SK-N-SH treated with all-trans-retinoic acid at 6 μM for 48 hours (cell line): ENCODE results near the gene ART5.

Experiments used
- ATAC-seq: fragments of 200-7000 bp; cut with Tn5 transposase; 3 replicates; pipeline ENCODE4 v1.9.1; 2020; ENCODE audit warnings: mild to moderate bottlenecking, moderate library complexity
- ARNTL ChIP-seq: fragments of 450-650 bp; formaldehyde crosslinking; IDR thresholded peaks from 2 replicates; pipeline ENCODE4 v1.5.0; 2020; ENCODE audit warnings: low read depth, mild to moderate bottlenecking, moderate library complexity, borderline replicate concordance
- BACH2 ChIP-seq: fragments of 250-450 bp; sonication (Bioruptor Pico); IDR thresholded peaks from 2 replicates; pipeline ENCODE4 v1.9.0; 2021; ENCODE audit warnings: mild to moderate bottlenecking, borderline replicate concordance
- CSDC2 ChIP-seq: fragments of 250-450 bp; sonication (Bioruptor Pico); IDR thresholded peaks from 2 replicates; pipeline ENCODE4 v1.5.0; 2020; ENCODE audit warnings: mild to moderate bottlenecking, moderate library complexity
- ESRRG ChIP-seq: fragments of 250-450 bp; sonication (Bioruptor Pico); IDR thresholded peaks from 2 replicates; pipeline ENCODE4 v1.6.1; 2021; ENCODE audit warnings: mild to moderate bottlenecking
- GLIS3 ChIP-seq: fragments of 250-450 bp; sonication (Bioruptor Pico); IDR thresholded peaks from 2 replicates; pipeline ENCODE4 v1.5.0; 2020; ENCODE audit warnings: mild to moderate bottlenecking, moderate library complexity
- ISL1 ChIP-seq: fragments of 250-450 bp; sonication (Bioruptor Pico); IDR thresholded peaks from 2 replicates; pipeline ENCODE4 v2.1.2; 2022; ENCODE audit warnings: mild to moderate bottlenecking, moderate library complexity
- OSR1 ChIP-seq: fragments of 250-450 bp; sonication (Bioruptor Pico); IDR thresholded peaks from 2 replicates; pipeline ENCODE4 v1.8.0; 2022; ENCODE audit warnings: moderate library complexity, mild to moderate bottlenecking, inconsistent platforms
- POU6F1 ChIP-seq: fragments of 250-450 bp; sonication (Bioruptor Pico); IDR thresholded peaks from 2 replicates; pipeline ENCODE4 v1.8.0; 2021; ENCODE audit warnings: low read depth, mild to moderate bottlenecking, moderate library complexity, borderline replicate concordance
- PPARA ChIP-seq: fragments of 250-450 bp; sonication (Bioruptor Pico); IDR thresholded peaks from 2 replicates; pipeline ENCODE4 v1.5.0; 2020; ENCODE audit warnings: mild to moderate bottlenecking, borderline replicate concordance
- RARB ChIP-seq: fragments of 250-450 bp; sonication (Bioruptor Pico); IDR thresholded peaks from 2 replicates; pipeline ENCODE4 v1.8.0; 2021; ENCODE audit warnings: mild to moderate bottlenecking, moderate library complexity
- SNAI2 ChIP-seq: fragments of 250-450 bp; sonication (Bioruptor Pico); IDR thresholded peaks from 2 replicates; pipeline ENCODE4 v1.5.0; 2020; ENCODE audit warnings: mild to moderate bottlenecking, moderate library complexity
- TCF4 ChIP-seq: fragments of 250-450 bp; sonication (Bioruptor Pico); IDR thresholded peaks from 2 replicates; pipeline ENCODE4 v1.8.0; 2021; ENCODE audit warnings: mild to moderate bottlenecking, moderate library complexity, borderline replicate concordance
- TOX ChIP-seq: fragments of 250-450 bp; sonication (Bioruptor Pico); IDR thresholded peaks from 2 replicates; pipeline ENCODE4 v1.8.0; 2021; ENCODE audit warnings: mild to moderate bottlenecking, moderate library complexity, borderline replicate concordance
- ZC3H10 ChIP-seq: fragments of 250-450 bp; sonication (Bioruptor Pico); IDR thresholded peaks from 2 replicates; pipeline ENCODE4 v1.5.1; 2021; ENCODE audit warnings: mild to moderate bottlenecking, moderate library complexity
- ZFP3 ChIP-seq: fragments of 250-450 bp; sonication (Bioruptor Pico); IDR thresholded peaks from 2 replicates; pipeline ENCODE4 v1.5.0; 2020; ENCODE audit warnings: mild to moderate bottlenecking, moderate library complexity
- ZFP30 ChIP-seq: fragments of 450-650 bp; formaldehyde crosslinking; IDR thresholded peaks from 2 replicates; pipeline ENCODE4 v1.5.0; 2022; ENCODE audit warnings: mild to moderate bottlenecking, moderate library complexity
- ZNF565 ChIP-seq: fragments of 450-650 bp; formaldehyde crosslinking; conservative IDR thresholded peaks from 2 replicates; pipeline ENCODE4 v1.5.0; 2020; ENCODE audit warnings: low read depth, mild to moderate bottlenecking, moderate library complexity
- ZNF70 ChIP-seq: fragments of 450-650 bp; formaldehyde crosslinking; IDR thresholded peaks from 2 replicates; pipeline ENCODE4 v1.5.0; 2020; ENCODE audit warnings: mild to moderate bottlenecking, moderate library complexity
- ZNF8 ChIP-seq: fragments of 450-650 bp; formaldehyde crosslinking; IDR thresholded peaks from 2 replicates; pipeline ENCODE4 v1.5.0; 2020; ENCODE audit warnings: mild to moderate bottlenecking, moderate library complexity
- TF ChIP-seq, protein P1 (sequence below): fragments of 250-450 bp; sonication (Bioruptor Pico); IDR thresholded peaks from 2 replicates; pipeline ENCODE4 v1.5.1; 2020; ENCODE audit warnings: low read depth, mild to moderate bottlenecking, moderate library complexity
- TF ChIP-seq, protein P2 (sequence below): fragments of 250-450 bp; sonication (Bioruptor Pico); IDR thresholded peaks from 2 replicates; pipeline ENCODE4 v1.8.0; 2020; ENCODE audit warnings: mild to moderate bottlenecking, moderate library complexity, borderline replicate concordance
- TF ChIP-seq, protein P3 (sequence below): fragments of 250-450 bp; sonication (Bioruptor Pico); IDR thresholded peaks from 2 replicates; pipeline ENCODE4 v1.5.0; 2020; ENCODE audit warnings: mild to moderate bottlenecking, moderate library complexity

ART5 gene, protein sequence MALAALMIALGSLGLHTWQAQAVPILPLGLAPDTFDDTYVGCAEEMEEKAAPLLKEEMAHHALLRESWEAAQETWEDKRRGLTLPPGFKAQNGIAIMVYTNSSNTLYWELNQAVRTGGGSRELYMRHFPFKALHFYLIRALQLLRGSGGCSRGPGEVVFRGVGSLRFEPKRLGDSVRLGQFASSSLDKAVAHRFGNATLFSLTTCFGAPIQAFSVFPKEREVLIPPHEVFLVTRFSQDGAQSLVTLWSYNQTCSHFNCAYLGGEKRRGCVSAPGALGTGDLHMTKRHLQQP

DNA sequence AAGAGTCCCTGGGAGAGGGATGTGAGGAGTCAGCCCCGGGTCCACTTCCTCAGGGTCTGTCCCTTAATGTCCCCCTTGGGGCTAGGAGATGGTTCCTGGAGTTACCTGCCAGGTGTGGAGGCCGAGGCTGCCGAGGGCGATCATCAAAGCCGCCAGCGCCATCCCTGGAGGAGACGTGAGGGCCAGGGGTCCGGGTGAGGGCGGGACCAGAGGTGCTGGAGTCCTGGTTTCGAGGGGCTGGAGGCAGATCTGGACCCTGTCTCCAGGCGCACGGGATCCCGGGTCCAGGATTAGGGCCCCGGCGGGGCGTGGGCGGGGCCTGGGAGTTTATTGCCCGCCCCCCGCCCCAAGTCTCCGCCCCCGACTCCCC, at the start of gene ART5:
Gene ART5 (minus strand): TSS at position 292 of the 370 bp plus-strand sequence. CDS start 130 bp downstream, at position 162.
- no peak for ATAC-seq
- TF ChIP-seq GLIS3 (no peak), TCF4 (CRISPR knock-in tag) (no peak), ZFP30 (no peak), ESRRG (CRISPR knock-in tag) (no peak), BACH2 (CRISPR knock-in tag) (no peak), RARB (CRISPR knock-in tag) (no peak), ISL1 (no peak), CSDC2 (CRISPR knock-in tag) (no peak), ZC3H10 (CRISPR knock-in tag) (no peak), ZNF8 (CRISPR knock-in tag) (no peak), POU6F1 (CRISPR knock-in tag) (no peak), ZNF565 (CRISPR knock-in tag) (no peak), ZNF70 (no peak)
- TF ChIP-seq, protein P1, sequence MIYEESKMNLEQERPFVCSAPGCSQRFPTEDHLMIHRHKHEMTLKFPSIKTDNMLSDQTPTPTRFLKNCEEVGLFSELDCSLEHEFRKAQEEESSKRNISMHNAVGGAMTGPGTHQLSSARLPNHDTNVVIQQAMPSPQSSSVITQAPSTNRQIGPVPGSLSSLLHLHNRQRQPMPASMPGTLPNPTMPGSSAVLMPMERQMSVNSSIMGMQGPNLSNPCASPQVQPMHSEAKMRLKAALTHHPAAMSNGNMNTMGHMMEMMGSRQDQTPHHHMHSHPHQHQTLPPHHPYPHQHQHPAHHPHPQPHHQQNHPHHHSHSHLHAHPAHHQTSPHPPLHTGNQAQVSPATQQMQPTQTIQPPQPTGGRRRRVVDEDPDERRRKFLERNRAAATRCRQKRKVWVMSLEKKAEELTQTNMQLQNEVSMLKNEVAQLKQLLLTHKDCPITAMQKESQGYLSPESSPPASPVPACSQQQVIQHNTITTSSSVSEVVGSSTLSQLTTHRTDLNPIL = no peak

GRCh38 chr11:3686751-3687150, 45.0 kb upstream of the ART5 start:
- no peak for TF ChIP-seq SNAI2 (CRISPR knock-in tag)
- TF ChIP-seq, protein P1 = no peak
- TF ChIP-seq ZNF70 = no peak
- no peak for TF ChIP-seq POU6F1 (CRISPR knock-in tag)
- TF ChIP-seq PPARA (CRISPR knock-in tag) = no peak
- TF ChIP-seq OSR1 (CRISPR knock-in tag) = no peak
- no peak for TF ChIP-seq TCF4 (CRISPR knock-in tag)
- no peak for TF ChIP-seq ARNTL (CRISPR knock-in tag)
- TF ChIP-seq ISL1 = no peak
- TF ChIP-seq ESRRG (CRISPR knock-in tag) = no peak
- no peak for TF ChIP-seq TOX (CRISPR knock-in tag)
- TF ChIP-seq, protein P2, sequence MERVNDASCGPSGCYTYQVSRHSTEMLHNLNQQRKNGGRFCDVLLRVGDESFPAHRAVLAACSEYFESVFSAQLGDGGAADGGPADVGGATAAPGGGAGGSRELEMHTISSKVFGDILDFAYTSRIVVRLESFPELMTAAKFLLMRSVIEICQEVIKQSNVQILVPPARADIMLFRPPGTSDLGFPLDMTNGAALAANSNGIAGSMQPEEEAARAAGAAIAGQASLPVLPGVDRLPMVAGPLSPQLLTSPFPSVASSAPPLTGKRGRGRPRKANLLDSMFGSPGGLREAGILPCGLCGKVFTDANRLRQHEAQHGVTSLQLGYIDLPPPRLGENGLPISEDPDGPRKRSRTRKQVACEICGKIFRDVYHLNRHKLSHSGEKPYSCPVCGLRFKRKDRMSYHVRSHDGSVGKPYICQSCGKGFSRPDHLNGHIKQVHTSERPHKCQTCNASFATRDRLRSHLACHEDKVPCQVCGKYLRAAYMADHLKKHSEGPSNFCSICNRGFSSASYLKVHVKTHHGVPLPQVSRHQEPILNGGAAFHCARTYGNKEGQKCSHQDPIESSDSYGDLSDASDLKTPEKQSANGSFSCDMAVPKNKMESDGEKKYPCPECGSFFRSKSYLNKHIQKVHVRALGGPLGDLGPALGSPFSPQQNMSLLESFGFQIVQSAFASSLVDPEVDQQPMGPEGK (CRISPR knock-in tag) = no peak
- no peak for TF ChIP-seq CSDC2 (CRISPR knock-in tag)
- TF ChIP-seq, protein P3, sequence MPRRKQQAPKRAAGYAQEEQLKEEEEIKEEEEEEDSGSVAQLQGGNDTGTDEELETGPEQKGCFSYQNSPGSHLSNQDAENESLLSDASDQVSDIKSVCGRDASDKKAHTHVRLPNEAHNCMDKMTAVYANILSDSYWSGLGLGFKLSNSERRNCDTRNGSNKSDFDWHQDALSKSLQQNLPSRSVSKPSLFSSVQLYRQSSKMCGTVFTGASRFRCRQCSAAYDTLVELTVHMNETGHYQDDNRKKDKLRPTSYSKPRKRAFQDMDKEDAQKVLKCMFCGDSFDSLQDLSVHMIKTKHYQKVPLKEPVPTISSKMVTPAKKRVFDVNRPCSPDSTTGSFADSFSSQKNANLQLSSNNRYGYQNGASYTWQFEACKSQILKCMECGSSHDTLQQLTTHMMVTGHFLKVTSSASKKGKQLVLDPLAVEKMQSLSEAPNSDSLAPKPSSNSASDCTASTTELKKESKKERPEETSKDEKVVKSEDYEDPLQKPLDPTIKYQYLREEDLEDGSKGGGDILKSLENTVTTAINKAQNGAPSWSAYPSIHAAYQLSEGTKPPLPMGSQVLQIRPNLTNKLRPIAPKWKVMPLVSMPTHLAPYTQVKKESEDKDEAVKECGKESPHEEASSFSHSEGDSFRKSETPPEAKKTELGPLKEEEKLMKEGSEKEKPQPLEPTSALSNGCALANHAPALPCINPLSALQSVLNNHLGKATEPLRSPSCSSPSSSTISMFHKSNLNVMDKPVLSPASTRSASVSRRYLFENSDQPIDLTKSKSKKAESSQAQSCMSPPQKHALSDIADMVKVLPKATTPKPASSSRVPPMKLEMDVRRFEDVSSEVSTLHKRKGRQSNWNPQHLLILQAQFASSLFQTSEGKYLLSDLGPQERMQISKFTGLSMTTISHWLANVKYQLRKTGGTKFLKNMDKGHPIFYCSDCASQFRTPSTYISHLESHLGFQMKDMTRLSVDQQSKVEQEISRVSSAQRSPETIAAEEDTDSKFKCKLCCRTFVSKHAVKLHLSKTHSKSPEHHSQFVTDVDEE (CRISPR knock-in tag) = no peak
- no peak for TF ChIP-seq ZFP30
- TF ChIP-seq GLIS3 = no peak
- TF ChIP-seq ZFP3 (CRISPR knock-in tag) = no peak
- no peak for TF ChIP-seq ZNF8 (CRISPR knock-in tag)
- TF ChIP-seq ZNF565 (CRISPR knock-in tag) = no peak
- TF ChIP-seq RARB (CRISPR knock-in tag) = no peak
- TF ChIP-seq, all 23 proteins: peak for 0

More at GRCh38 chr11:3686751-3687150, 45.0 kb upstream of the ART5 start:
- ATAC-seq = no peak
